Fibroblast of skin of right biceps (primary cell): Measurements from ENCODE around the gene CASQ2.

Experiments used
- DNase-seq: peaks from one replicate; pipeline ENCODE4 v3.0.0-alpha.2; 2013

Gene CASQ2

DNA sequence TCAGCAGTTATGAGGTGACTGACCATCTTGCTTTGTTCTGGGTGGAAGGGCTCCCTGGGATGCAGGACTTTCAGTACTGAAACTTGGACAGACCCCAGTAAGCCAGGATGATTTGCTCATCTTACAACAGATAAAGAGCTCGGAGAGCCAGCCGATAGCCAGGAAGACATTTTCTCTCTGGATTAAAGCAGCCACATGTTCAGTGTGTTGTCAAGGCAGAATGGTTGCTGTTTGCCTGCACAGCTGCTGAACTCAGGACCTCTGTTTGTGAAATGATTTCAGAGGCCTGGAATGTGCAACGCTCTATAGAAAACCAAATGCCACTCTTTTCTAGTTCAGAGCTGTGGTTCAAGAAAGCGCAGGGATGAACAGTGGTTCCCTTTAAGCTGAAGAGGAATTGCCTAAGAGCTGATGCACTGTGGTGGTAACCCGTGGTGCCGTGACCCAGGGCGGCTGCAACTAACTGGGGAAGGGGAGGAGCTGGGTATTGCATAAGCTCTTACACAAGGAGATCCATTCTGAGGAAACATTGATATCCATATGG, 40.7 kb downstream of the CASQ2 start:
- DNase-seq = peak; percentile 86

DNA sequence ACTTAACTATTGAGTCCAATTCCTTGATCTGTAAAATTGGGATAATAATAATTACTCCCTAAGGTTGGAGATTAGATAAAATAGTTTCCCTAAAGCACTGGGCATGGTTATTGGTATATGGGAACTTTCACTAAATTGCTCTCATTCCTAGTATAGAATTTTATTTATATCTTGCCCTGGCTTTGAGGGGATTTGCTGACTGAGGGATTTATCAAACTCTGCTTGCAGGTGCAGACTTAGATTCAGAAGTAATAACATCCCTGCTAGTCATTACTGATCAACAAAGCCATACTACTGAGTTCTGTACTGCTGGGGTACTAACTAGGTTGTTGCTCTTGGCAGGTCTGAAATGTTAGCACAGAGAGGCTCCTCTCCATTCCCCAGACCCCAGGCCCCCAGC, 41.9 kb downstream of the CASQ2 start:
- no peak for DNase-seq

DNA sequence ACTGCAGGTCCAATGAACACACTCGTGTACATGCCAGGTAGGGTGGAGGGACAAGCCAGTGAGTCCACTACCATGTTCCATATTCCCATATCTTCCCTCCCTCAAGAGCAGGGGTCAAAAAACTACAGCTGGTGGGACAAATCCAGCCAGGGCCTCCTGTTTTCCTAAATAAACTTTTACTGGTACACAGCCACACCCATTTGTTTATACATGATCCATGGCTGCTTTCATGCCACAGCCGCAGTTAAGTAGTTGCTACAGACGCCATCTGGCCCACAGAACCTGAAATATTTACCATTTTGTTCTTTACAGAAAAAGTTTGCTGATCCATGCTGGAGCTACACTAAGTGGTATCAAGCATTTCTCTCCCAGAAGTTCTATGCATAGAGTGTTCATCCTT, 42.4 kb downstream of the CASQ2 start:
- no peak for DNase-seq

DNA sequence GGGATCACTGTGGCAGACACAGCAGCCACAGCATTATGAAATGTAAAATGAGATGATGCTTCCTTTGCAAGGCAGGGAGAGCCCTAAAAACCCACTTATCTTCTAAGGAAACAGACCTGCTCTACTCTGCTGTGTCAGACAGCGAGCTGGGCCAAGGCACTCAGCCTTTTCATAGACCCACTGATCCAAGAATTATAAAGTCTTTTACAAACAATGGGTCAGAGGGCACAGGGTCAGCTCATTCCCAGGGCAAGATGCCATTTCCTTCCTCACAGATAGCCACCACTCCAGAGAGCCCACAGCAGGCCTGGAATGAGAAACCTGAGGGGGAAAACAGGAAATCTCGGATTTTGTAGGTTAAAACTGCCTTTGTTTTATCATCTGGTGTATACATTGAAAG, 42.9 kb downstream of the CASQ2 start:
- no peak for DNase-seq

DNA sequence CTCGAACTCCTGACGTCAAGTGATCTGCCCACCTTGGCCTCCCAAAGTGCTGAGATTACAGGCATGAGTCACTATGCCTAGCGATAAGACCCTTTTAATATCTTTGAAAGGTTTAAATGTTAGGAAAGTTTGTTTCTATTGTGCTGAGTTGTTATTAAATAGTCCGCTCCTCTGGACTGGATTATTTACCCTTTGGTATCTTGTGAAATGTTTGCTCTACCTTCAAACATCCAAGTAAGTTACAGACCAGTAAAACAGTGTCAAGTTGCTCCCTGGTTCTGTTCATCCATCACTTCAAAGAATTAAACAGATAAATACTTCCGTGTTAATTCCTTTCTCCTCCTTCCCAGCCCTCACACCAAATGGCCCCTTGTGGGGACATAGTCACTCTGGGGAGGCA, 44.8 kb downstream of the CASQ2 start:
- DNase-seq = no peak

DNA sequence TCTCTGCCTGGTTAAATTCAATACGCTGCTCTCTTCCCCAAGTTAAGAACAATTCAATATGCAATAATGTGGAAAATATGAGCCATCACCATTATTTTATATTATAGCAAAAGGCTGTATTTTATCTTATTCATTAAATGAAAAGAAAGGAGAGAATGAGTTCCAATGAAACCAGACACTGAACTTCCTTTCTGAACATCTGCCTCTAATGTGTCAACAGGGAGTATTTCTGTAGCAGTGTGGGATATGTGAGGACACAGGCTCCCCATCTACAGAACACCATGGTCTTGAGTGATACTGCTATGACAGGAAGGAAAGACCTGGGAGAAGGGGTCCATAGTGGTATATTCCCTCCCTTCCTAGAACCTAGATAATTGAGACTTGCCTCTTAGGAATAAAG, 46.3 kb downstream of the CASQ2 start:
- DNase-seq = no peak

DNA sequence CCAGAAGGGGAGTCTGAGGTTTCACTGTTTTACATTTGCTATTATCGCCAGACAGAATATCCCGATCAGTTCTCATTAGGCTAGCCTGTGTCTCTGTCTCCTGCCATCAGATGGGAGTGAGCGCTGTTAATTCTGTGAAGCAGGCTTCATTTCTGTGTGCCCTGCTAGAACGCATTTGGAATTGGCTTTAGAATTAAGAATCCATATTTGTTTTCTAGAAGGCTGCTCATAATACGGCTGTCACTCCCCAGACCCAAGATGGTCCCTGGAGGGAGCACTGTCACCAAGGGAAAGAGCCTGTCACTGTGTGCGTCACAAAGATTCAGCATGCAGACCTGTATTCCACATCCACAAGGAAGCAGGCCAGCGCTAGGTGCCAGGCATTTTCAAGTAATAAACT, 49.2 kb downstream of the CASQ2 start:
- no peak for DNase-seq

DNA sequence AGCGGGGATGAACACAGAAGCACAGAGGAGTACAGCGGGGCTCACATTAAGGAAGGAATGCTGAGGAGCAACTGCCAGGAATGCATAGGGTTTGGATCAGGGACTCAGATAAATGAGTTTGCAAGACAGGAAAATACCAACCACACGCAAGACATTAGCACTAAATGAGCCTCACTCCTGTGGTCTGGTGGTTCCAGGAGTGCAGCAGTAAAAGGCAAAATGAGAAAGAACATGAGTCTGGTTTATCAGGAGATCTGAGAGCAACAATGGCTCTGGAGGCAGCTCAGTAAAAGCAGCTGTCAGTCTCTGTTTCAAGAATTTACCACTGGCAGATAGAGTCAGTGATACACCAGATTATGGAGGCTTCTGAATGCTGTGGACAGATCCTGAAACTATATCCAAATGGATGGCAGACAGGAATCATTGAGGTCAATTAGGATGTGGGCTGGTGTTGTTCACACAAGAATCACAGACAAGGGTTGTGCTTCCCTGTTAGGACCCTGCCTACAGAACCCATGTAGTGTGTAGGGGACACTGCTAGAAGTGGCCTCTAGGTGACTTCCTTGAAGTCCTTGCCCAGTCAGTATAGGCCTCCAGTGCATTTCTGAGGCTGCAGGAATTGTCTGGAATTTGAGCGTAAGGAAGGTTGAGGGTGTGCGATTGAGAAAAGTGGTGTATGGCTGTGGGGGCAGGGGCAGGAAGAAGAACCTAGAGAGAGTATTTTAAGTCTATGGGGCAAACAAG, 50.3 kb downstream of the CASQ2 start:
- peak; percentile 31 for DNase-seq

DNA sequence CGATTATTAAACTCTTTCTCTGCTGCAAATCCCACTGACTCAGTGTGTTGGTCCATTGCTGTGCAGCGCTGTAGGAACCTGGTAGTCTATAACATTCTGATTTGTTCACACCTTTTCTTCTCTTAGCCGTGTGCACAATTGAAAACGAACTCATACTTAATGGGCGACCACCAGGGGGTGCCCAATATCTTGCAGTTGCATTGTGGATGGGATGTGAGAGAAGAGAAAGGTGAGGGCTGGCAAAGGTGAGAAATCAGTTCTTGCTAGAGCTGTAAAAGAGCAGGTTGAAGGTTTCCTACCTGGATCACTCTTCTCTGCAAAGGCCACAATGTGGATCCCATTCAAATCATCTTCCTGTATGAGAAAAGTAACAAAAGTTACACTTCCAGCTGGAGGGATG, 51.0 kb downstream of the CASQ2 start:
- peak; percentile 29 for DNase-seq

DNA sequence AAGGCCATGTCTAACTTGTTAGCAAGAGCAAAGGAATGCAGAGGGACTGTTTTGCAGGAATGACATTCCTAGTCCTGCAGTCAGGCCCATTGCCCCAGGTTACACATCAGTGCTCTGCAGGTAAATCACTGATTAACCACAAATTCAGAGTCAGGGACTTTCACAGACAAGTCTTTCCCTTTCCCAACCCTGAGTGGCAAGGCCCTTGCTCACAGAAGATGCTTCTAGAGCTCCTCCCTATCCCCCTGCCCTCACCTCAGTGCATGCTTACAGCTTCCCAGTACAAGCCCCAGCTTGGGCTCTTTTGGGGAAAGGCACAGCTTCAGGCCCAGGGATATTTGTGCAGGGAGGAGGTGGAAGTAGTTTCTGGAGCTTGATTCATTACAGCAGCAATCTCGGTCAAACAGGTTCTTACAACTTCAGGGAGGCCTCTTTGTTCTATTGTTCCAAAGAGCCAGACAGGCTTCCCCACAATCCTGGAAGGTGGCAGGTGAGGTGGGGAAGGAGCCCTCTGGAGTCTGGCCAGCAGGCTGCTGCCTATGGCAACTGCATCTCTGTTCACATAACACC, 53.9 kb downstream of the CASQ2 start:
- no peak for DNase-seq

DNA sequence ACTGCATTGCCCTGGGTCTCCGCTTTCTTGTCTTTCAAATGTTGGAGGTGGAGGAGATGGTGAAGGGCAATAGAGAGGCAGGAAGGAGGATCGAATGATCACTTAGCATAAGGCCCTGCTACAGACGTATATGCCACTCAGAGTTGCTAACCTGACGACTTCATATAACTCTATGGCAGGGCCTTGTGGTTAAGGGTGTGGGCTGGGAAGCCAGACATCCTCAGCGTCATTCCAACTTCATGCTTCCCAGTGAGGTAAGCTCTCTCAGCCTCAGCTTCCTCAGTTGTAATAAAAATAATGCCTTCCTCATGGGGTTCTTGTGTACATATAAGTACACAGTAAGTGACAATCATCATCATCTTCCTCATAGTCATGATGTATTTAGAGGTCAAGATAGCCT, 54.6 kb downstream of the CASQ2 start:
- DNase-seq = no peak

DNA sequence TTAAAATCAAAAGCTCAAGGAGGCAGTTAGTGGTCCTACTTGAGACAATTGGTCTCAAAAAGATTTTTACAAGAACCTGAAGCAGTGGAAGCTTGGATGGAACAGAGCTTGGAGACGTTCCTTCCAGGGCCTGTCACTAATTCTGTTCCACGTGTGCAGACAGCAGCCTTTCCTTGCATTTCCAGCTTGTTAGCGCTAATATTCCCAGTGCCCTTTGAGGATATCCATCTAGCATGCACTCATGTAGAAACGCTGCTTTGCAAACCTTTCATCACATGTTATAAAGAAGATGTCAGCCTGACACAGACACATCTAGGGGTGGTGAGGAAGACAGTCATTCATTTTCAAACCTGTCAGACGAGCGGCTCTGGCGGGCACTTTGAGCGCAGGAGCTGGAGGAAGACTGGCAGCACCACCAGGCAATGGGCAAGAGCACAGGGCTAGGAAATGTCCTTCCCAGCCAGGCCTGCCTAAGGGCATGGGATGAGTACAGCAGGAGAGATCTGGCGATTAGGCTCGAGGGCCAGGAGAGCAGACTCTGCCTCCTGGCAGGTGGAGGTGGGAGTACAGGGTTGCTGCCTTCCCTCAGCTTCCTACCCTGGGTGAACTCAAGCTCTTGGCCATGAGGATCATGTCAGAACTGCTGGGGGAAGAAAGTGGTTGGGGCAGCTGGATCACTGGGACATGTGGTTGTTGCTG, 55.5 kb downstream of the CASQ2 start:
- DNase-seq = no peak

DNA sequence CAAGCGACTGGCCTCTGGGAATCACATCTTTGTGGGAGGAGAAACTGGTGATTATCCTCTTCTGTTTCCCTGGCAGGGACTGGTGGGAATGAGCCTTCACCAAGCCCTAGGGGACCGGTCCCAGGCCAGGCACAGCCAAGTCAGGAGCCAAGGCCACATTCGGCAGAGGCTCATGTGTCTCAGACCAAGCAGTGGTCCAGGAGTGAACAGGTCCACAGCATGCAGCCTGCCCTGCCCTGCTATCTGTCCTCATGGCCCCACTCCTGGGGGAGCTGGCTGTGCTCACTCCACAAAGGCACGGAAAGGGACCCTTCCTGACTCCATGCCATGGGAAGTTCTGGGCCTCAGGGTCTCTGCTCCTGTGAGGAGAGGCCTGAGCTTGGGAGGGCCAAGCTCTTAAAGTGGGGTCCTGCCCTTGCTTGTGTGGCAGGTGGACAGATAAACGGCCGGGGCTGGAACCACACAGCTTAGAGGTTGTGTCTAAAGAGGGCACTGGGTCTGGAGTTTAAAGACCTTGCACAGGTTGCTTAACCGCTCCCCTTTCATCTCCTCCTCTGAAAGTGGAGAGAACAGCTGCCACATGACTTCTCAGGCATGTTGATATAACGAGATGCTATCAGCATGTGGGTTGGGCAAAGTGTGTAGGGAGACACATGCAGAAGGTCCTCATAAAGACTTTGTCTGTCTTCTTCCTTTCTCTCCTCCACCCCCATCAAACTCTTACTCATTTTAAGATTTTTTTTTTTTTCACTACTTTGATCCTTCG, 57.5 kb downstream of the CASQ2 start:
- no peak for DNase-seq

DNA sequence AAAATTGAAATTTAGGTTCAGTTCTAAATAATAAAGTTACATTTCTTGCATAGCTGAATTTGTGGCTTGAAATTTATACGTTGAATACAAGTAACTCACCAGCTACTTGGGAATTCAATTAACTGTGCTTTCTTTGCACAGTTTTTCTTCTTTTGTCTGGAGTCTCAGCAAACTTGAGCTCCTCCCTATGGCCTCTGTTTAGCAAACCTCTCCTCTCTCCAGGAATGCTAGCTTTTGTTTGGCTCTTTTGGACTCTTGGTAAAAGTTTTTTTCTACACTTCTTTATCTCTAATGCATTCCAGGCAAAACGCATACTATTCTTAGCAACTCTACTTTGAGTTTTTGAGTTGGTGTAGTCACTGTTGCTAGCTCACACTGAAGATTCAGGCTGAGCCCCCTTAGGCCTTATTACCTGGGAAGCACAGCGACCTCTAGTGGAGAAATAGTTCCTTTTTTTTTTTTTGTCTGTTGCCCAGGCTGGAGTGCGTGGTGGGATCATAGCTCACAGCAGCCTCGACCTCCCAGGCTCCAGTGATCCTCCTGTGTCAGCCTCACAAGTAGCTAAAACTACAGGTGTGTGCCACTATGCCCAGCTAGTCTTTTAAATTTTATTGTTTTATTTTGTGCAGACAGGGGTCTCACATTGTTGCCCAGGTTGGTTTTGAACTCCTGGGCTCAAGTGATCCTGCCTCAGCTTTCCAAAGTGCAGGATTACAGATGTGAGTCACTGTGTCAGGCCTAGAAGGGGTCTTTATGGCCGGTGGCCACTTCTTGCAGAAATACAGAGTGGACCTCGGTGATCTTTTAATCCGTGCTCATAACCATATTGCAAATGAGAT, 61.7 kb downstream of the CASQ2 start:
- DNase-seq = peak; percentile 59

DNA sequence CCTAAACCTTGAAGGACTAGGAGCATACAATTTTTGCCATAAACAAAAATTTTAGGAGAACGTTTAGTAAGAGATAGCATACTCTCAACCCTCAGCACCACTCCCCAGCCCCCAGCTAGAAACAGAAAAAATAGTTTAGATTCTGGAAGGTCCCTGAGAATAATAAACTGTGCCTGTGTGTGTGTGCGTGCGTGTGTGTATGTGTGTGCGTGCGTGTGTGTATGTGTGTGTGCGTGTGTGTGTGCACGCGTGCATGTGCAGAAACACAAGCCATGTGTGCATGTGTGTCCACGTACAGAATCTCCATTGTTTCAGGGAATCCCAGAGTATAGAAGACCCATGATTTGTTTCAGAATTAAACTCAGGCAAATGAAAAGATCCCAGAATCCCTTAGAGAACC, 62.6 kb downstream of the CASQ2 start:
- DNase-seq = no peak

DNA sequence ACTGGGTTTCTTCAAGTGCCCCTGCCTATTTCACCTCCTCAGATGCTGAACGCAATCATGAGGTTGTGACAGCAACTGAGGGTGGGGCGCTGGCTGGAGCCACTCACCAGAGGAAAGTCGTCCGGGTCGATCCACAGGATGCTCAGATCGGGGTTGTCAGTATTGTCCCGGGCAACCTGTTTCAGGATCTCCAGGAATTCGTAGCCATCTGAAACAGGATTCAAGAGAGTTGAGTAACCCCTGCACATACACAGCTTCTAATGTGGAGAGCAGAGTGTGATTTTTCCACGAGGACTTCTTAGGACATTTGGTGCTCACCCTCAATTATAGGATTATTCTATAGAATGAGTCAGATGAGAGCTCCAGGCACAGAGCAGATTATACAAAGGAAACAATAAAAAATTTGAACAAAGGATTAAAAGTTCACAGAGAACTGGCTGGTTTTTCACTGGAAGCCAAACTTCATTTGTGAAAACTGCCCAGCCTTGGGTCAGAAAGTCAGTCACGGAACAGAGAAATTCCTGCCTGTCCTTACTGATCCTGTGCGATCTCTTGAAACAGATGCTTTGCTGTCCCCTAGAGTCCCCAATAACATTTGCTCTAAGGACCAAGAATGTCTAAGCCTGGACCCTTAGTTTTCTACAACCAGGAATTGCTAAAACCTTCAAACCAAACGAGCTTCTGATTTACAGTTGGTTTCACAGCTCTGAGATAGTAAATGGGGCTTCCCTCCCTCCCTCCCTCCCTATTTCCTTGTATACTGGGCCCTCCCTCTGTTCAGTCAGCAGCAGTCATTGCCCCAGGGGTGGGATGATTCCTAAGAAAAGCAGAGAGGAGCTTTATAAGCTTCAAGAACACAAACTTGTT, 63.2 kb downstream of the CASQ2 start:
- no peak for DNase-seq

DNA sequence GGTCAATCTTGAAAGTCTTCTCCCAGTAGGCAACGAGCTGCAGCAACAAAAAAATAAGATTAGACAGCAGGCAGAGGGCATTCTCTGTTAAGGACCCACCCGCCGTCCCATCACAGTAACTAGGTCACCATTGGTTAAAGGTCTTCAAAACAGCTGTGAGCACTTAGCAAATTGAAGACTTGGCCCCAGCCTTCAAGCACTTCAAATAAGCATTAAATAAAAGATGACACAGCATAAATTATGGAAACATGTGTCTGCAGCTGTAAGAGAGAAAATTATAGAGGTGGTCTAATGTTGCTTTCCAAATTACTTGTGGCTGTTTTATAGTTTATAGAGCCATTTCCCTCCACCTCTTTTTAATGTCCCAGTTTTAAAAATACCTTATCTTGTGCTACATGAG, 65.6 kb downstream of the CASQ2 start:
- DNase-seq = no peak

DNA sequence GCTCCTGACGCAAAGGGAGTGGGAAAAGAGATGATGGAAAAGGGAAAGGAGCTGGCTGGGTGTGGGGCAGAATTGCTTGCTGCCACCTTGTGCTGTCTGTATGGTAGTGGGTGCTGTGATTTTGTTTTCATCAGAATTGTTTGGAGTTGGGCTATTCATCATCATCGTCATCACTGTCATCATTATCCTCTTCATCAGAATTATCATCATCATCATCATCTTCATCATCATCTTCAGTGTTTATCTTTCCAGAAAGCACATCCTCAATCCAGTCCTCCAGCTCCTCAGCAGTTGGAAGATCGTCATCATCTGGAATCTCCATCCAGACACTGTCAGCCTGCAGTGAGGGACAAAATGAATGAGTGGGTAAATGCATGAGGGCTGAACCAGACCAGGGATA, 67.4 kb downstream of the CASQ2 start:
- no peak for DNase-seq

DNA sequence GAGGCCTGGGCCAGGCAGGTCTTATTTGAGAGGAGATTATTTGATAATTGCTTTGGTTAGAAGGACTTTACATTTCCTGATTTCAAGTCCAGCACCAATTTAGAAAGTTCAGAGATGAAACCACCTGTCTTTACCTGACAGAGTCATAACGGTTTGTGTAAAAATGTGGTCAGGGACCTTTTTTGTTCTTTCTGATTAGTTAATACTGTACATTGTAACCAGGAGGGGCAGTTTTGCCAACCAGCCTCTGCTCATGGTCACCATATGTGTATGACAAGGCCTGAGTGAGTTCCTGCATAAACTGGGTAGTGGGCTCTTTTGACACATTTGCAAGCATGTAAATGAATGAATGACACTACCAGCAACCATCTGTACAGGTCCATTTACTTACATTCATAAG, 70.9 kb downstream of the CASQ2 start:
- DNase-seq = no peak

DNA sequence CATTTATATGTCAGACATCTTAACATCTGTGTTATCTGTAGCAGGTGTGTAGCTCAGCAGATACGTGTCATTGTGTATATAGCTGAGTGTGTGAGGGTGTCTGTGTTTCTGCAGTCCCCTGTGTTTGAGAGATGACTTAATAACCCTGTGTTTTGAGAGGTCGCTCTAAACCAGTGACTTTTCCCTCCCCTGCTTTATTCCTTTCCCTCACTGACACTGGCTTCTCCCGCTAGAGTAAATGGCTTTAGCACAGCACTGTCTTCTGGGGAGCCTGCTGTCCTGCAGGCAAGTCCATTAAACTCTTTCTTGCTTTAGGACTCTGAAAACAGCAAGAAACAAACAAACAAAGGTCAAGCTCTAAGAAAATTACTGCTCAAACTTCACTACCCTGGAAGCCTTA, 73.7 kb downstream of the CASQ2 start:
- DNase-seq = no peak

DNA sequence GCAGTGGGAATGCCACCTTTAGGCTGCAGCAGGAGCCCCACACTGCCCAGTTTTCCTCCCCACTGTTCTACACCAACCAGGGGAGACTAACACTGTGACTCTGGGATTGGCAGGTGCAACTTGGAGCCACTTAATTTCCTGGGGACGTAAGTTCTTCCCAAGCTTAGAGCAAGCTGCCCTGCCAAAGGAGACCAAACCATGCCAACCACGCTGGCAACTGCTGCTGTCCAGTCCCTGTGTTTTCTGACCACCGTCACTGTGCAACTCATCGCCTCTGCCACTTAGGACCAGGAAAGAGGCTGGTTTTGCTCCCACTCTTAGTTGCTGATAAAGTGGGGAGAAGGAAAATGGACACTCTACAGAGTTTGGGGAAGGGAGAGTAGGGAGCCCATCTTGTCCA, 76.3 kb downstream of the CASQ2 start:
- DNase-seq = no peak
